Gastroesophageal sphincter (tissue), 4 donors: ENCODE results near the gene CELSR1. TPM values are rescaled to one million over a fixed set of nuclear protein-coding genes. Genes with fewer than 3 reads are reported as not detected.

Source experiments
- ATAC-seq: fragments of 150-250 bp; one replicate; pipeline ENCODE4 v1.9.1; 2016; ENCODE audit warnings: mild to moderate bottlenecking, moderate library complexity
- H3K27ac ChIP-seq, 4 donors: fragments of 200-600 bp; sonication (generic) in 3 of 4; 1 replicate in 3 of 4; 2 replicates in 1 of 4; pipeline ENCODE4 v1.5.1; 2016 to 2019
- H3K27me3 ChIP-seq: fragments of 200-600 bp; sonication (generic); one replicate; pipeline ENCODE4 v1.5.1; 2019
- H3K36me3 ChIP-seq, 2 donors: fragments of 200-600 bp; sonication (generic); one replicate each; pipeline ENCODE4 v1.5.1; 2019; ENCODE audit warnings: control low read depth in 1 of 2
- H3K4me1 ChIP-seq, 3 donors: fragments of 200-600 bp; sonication (generic); 1 replicate in 2 of 3; 2 replicates in 1 of 3; pipeline ENCODE4 v1.5.1; 2016 to 2019; ENCODE audit warnings: control low read depth in 2 of 3
- H3K4me3 ChIP-seq, 2 donors: fragments of 200-600 bp; sonication (generic); one replicate each; pipeline ENCODE4 v1.5.1; 2019; ENCODE audit warnings: mild to moderate bottlenecking in 1 of 2, moderate library complexity in 1 of 2
- H3K9me3 ChIP-seq, 3 donors: fragments of 200-600 bp; sonication (generic); one replicate each; pipeline ENCODE4 v1.5.1; 2017 to 2019; ENCODE audit warnings: control low read depth in 2 of 3
- CTCF ChIP-seq, 4 experiments: fragments of 200-600 bp in 2 of 4; fragments of 450-650 bp in 2 of 4; sonication (generic) in 1 of 4; IDR thresholded peaks; one replicate each; pipeline ENCODE4 v1.5.1; 2017 to 2019; ENCODE audit warnings: antibody characterized with exemption in 4 of 4, mild to moderate bottlenecking in 2 of 4, moderate library complexity in 2 of 4
- EP300 ChIP-seq: sonication (generic); formaldehyde crosslinking; IDR thresholded peaks from one replicate; pipeline ENCODE4 v1.6.1; 2017; ENCODE audit warnings: antibody characterized with exemption, mild to moderate bottlenecking
- POLR2A ChIP-seq, 2 donors: fragments of 450-650 bp; IDR thresholded peaks; one replicate each; pipeline ENCODE4 v1.6.1; 2017; ENCODE audit warnings: antibody characterized with exemption in 2 of 2, mild to moderate bottlenecking in 2 of 2, moderate library complexity in 1 of 2
- POLR2AphosphoS5 ChIP-seq: sonication (generic); formaldehyde crosslinking; IDR thresholded peaks from one replicate; pipeline ENCODE4 v1.6.1; 2017; ENCODE audit warnings: antibody characterized with exemption
- WGBS, 2 donors: methylation state at CpG; one replicate each; pipeline ENCODE4 v1.1.5; 2018; ENCODE audit warnings: low coverage in 1 of 2; 5-methylcytosine and 5-hydroxymethylcytosine counted together
- total RNA-seq, 4 donors: library from RNA; depleted of rRNA; stranded (reverse); fragments of >200 nt; gene quantifications; one replicate each; pipeline ENCODE4 v1.1.0, GENCODE V29; 2016

Gene CELSR1
- total RNA-seq, 4 donors from 2014 or later = 1.7 to 4.8 (median 4.3) TPM

- 45 to 67% methylated on average over 2 to 7 of the region's 19 CpGs for WGBS, 2 donors
- no peak for ATAC-seq
- Histone ChIP-seq H3K4me1 (peaks cover 0 to 41% (median 31%) of the 10 kb centered on the region in 3 donors), H3K4me3 (no peak overlapping the region), H3K27me3 (no peaks in the 10 kb centered on the region), H3K27ac (peak overlapping the region in 3 of 4 donors; percentile 10 to 70 (median 64)), H3K9me3 (peaks cover 0 to 13% (median 0%) of the 10 kb centered on the region in 3 donors), H3K36me3 (no peaks in the 10 kb centered on the region)
- TF ChIP-seq EP300 (no peak), POLR2AphosphoS5 (no peak), CTCF (IDR thresholded peaks at IDR 0.05) (no peak), POLR2A (IDR thresholded peaks at IDR 0.05) (no peak)
These were observed 37.8 kb upstream of the CELSR1 start for GRCh38 chr22:46574993-46575910.

GRCh38 chr22:46574438-46574992, 37.1 kb upstream of the CELSR1 start:
- no peak overlapping the region for H3K4me3 ChIP-seq
- H3K27me3 ChIP-seq = no peaks in the 10 kb centered on the region
- H3K36me3 ChIP-seq = no peaks in the 10 kb centered on the region
- TF ChIP-seq POLR2A (IDR thresholded peaks at IDR 0.05) (no peak), CTCF (IDR thresholded peaks at IDR 0.05) (no peak), EP300 (no peak), POLR2AphosphoS5 (no peak)
- H3K9me3 ChIP-seq = peaks cover 0 to 13% (median 0%) of the 10 kb centered on the region in 3 donors
- H3K27ac ChIP-seq = peak overlapping the region in 1 of 4 donors; percentile 10
- no peak for ATAC-seq
- peaks cover 0 to 33% (median 24%) of the 10 kb centered on the region in 3 donors for H3K4me1 ChIP-seq
- WGBS, 2 donors = 100% methylated on average over 2 of the region's 15 CpGs; no CpG with 5 or more reads in 1 of the 2 donors

GRCh38 chr22:46573781-46574437, 36.5 kb upstream of the CELSR1 start:
- H3K27me3 ChIP-seq = no peaks in the 10 kb centered on the region

More at GRCh38 chr22:46573781-46574437, 36.5 kb upstream of the CELSR1 start:
- Histone ChIP-seq H3K4me3 (no peak overlapping the region), H3K36me3 (no peaks in the 10 kb centered on the region), H3K27ac (no peak overlapping the region), H3K4me1 (peaks cover 0 to 27% (median 17%) of the 10 kb centered on the region in 3 donors), H3K9me3 (peaks cover 0 to 13% (median 0%) of the 10 kb centered on the region in 3 donors)
- no peak for ATAC-seq
- WGBS, 2 donors = 85 to 100% methylated on average over 1 to 4 of the region's 18 CpGs
- TF ChIP-seq POLR2AphosphoS5 (no peak), CTCF (IDR thresholded peaks at IDR 0.05) (no peak), EP300 (no peak), POLR2A (IDR thresholded peaks at IDR 0.05) (no peak)
